Measurements from ENCODE around the gene SIDT2. TPM values are rescaled to one million over a fixed set of nuclear protein-coding genes. Genes with fewer than 3 reads are reported as not detected.

SIDT2 gene
- total and polyA plus RNA-seq, 2 of the 8 experiments (the other 6 are each of a cell fraction or from before 2014, with no cell fraction given), result 18.5 to 21.1 TPM

GRCh38 chr11:117180661-117181585 lies 2.4 kb downstream of the SIDT2 start:
- peak overlapping the region; percentile 7 for H4K91ac ChIP-seq (replicated peaks; ENCODE audit: insufficient read length, low read length)
- no peaks in the 10 kb centered on the region for H3K79me1 ChIP-seq (ENCODE audit: low read depth, low read length)
- H2BK15ac ChIP-seq (ENCODE audit: low read length), result peak overlapping the region; percentile 1; the same call in 1 of the 2 replicates
- H2AFZ ChIP-seq (ENCODE audit: low read length), result 0 out of 2 replicates have a peak overlapping the region, but pooled peaks have one; percentile 54
- no peak overlapping the region for H2BK5ac ChIP-seq (ENCODE audit: low read depth, low read length)
- peaks cover 11% of the 10 kb centered on the region for H3K23me2 ChIP-seq (ENCODE audit: low read depth, low read length)
- H3K18ac ChIP-seq (ENCODE audit: extremely low read depth, low read length), result peak overlapping the region; percentile 97
- H3K9me3 ChIP-seq (ENCODE audit: insufficient read depth in 2 of 2, low read depth in 1 of 2, low read length in 1 of 2), result no peaks in the 10 kb centered on the region
- no peak overlapping the region for H2BK120ac ChIP-seq (replicated peaks; ENCODE audit: low read depth, low read length)
- H3K23ac ChIP-seq (ENCODE audit: insufficient read length), result no peak overlapping the region
- H3K4me2 ChIP-seq (ENCODE audit: insufficient read depth in 1 of 2, low read depth in 2 of 2, low read length in 2 of 2), result peak overlapping the region in 1 of 2 experiments; percentile 3; a peak in 2 of 4 replicates
- peak; percentile 42 for FAIRE-seq
- POLR2A ChIA-PET (ENCODE audit: partially characterized antibody), result interaction anchor here (0.8 to 12.6 kb wide), 10 partner anchors 10 to 48 kb away, joined by 3 to 153 read pairs (median 6); partner anchors contain the start of genes PAFAH1B2, PCSK7 and TAGLN
- no peak overlapping the region for H3K27ac ChIP-seq (ENCODE audit: low read depth, low read length)
- CTCF ChIA-PET (ENCODE audit: partially characterized antibody), result interaction anchor here (0.6 to 14.0 kb wide), 29 partner anchors 8 to 435 kb away, joined by 3 to 359 read pairs (median 4); partner anchors contain the start of genes APOA5, APOC3, PCSK7 and RNF214
- no peaks in the 10 kb centered on the region for H3K27me3 ChIP-seq (replicated peaks in 1 of 4; ENCODE audit: control insufficient read depth in 3 of 4, extremely low read depth in 1 of 4, insufficient read depth in 3 of 4, low read length in 3 of 4)
- peak overlapping the region; percentile 2; the same call in 1 of the 2 replicates for H2BK12ac ChIP-seq (ENCODE audit: low read depth, low read length)
- WGBS, 2 experiments (ENCODE audit: extremely low coverage in 1 of 2, insufficient coverage in 1 of 2, insufficient read length in 1 of 2, insufficient replicate concordance in 2 of 2, low coverage in 1 of 2, low lambda C conversion rate in 2 of 2, missing lambda C conversion rate in 1 of 2), result 49% methylated on average over 21 of the region's 22 CpGs; no CpG with 5 or more reads in 1 of the 2 experiments
- H3K4ac ChIP-seq (replicated peaks; ENCODE audit: insufficient read length, low read depth, low read length), result peak overlapping the region; percentile 0
- H4K20me1 ChIP-seq (replicated peaks in 1 of 2; ENCODE audit: control insufficient read depth in 1 of 2, insufficient read depth in 2 of 2, low read length in 2 of 2), result peaks cover under 1 to 4% of the 10 kb centered on the region in 2 experiments
- H4K8ac ChIP-seq (ENCODE audit: extremely low read depth, insufficient read depth, low read length), result no peak overlapping the region; the same call in 1 of the 2 replicates
- H3K79me2 ChIP-seq (ENCODE audit: control insufficient read depth in 1 of 2, insufficient read depth in 2 of 2, low read length in 2 of 2), result no peaks in the 10 kb centered on the region
- no peak overlapping the region for H3K56ac ChIP-seq (replicated peaks; ENCODE audit: insufficient read length, low read depth, low read length)
- peak; percentile 58 to 89 for DNase-seq (ENCODE audit: low read depth in 1 of 2, low spot score in 2 of 2)
- H2BK20ac ChIP-seq (ENCODE audit: low read length), result no peak overlapping the region
- H3K36me3 ChIP-seq (ENCODE audit: control insufficient read depth in 2 of 4, insufficient read depth in 4 of 4, low read length in 3 of 4), result peaks cover 0 to 5% (median 3%) of the 10 kb centered on the region in 4 experiments; a peak in 2 of 8 replicates
- H3K9ac ChIP-seq (replicated peaks in 1 of 4; ENCODE audit: extremely low read depth in 1 of 4, low read depth in 3 of 4, low read length in 3 of 4), result no peak overlapping the region
- peak overlapping the region; percentile 4 for H4K5ac ChIP-seq (ENCODE audit: insufficient read length, low read depth, low read length)
- H3K4me3 ChIP-seq (ENCODE audit: extremely low read depth in 1 of 4, insufficient read depth in 2 of 4, low read depth in 3 of 4, low read length in 4 of 4), result no peak overlapping the region
- H3K4me1 ChIP-seq (replicated peaks in 1 of 4; ENCODE audit: control insufficient read depth in 3 of 4, insufficient read depth in 4 of 4, low read length in 3 of 4), result peaks cover 6 to 16% (median 12%) of the 10 kb centered on the region in 4 experiments
- H3K14ac ChIP-seq (ENCODE audit: insufficient read length), result no peak overlapping the region
- H2AK5ac ChIP-seq (ENCODE audit: low read depth, low read length), result peak overlapping the region; percentile 61; the same call in 1 of the 2 replicates
- TF ChIP-seq TBP (IDR thresholded peaks at IDR 0.05; ENCODE audit: low read depth, low read length), result peak; percentile 15; the same call in 1 of the 2 replicates
- TF ChIP-seq PHF8 (conservative IDR thresholded peaks at IDR 0.05; ENCODE audit: low read depth, low read length), result no peak
- no peak for TF ChIP-seq EZH2 (IDR thresholded peaks at IDR 0.05; ENCODE audit: low read depth, low read length, severe bottlenecking)
- TF ChIP-seq MAX (IDR thresholded peaks at IDR 0.05), result peak; percentile 95

Data from H1 (cell line).